Activated T-helper 2 cell treated with anti-CD3 and anti-CD28 coated beads, Interferon-gamma antibody, Interleukin-2, Interleukin-4, amounts not matched to agents 10 μg/mL and 5 μg/mL and 100 μg/mL, durations not matched to agents 14 hours and 24 hours and 36 hours (primary cell): Measurements from ENCODE around the gene TMEM273. TPM values are rescaled to one million over a fixed set of nuclear protein-coding genes. Genes with fewer than 3 reads are reported as not detected.

Experiments used
- DNase-seq: peaks from one replicate; pipeline ENCODE4 v3.0.0; 2021; ENCODE audit warnings: low spot score
- H3K27ac Mint-ChIP-seq: one replicate; pipeline ENCODE4 v1.8.0; 2021; ENCODE audit warnings: mixed read lengths
- H3K27me3 Mint-ChIP-seq: one replicate; pipeline ENCODE4 v1.8.0; 2021; ENCODE audit warnings: low read depth, mixed read lengths
- H3K36me3 Mint-ChIP-seq: one replicate; pipeline ENCODE4 v1.8.0; 2021; ENCODE audit warnings: low read depth, mixed read lengths
- H3K4me1 Mint-ChIP-seq: one replicate; pipeline ENCODE4 v1.8.0; 2021; ENCODE audit warnings: low read depth, mixed read lengths
- H3K4me3 Mint-ChIP-seq: one replicate; pipeline ENCODE4 v1.8.0; 2021; ENCODE audit warnings: low read depth, mild to moderate bottlenecking, moderate library complexity, mixed read lengths
- H3K9me3 Mint-ChIP-seq: one replicate; pipeline ENCODE4 v1.8.0; 2021; ENCODE audit warnings: mixed read lengths
- intact Hi-C: fragments of 100-400 bp; cut with micrococcal nuclease; formaldehyde crosslinking; loops from one replicate; pipeline ENCODE4 v1.15.1; 2023
- total RNA-seq: library from RNA; stranded (reverse); gene quantifications from 2 replicates; pipeline ENCODE4 v1.2.3, GENCODE V29; 2022

The TMEM273 gene
- total RNA-seq, 1 donor from 2014 or later = 58.4 TPM

DNA sequence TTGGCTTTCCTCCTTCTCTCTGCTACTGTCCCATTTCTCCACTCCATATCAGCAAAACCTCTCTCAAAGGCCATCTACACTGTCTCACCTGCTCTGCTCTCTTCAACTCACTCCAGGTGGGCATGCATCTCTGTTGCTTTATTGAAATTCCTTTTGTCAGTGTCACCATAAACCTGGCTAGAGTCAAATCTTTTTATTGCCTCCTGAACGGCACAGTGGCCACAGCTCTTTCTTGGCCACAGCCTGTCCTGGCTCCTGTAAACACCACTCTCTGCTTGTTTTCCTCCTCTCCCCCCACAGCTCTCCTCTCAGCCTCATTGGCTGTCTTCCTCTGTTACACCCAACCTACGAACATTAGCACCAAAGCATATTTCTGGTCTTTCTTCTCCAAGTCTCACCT is 31.1 kb upstream of the TMEM273 start:
- Mint-ChIP-seq H3K9me3 (no peaks in the 10 kb centered on the region), H3K36me3 (no peaks in the 10 kb centered on the region), H3K4me3 (no peak overlapping the region), H3K4me1 (peaks cover 7% of the 10 kb centered on the region), H3K27me3 (peaks cover 35% of the 10 kb centered on the region), H3K27ac (no peak overlapping the region)
- no peak for DNase-seq
- intact Hi-C loops = no loop called here

DNA sequence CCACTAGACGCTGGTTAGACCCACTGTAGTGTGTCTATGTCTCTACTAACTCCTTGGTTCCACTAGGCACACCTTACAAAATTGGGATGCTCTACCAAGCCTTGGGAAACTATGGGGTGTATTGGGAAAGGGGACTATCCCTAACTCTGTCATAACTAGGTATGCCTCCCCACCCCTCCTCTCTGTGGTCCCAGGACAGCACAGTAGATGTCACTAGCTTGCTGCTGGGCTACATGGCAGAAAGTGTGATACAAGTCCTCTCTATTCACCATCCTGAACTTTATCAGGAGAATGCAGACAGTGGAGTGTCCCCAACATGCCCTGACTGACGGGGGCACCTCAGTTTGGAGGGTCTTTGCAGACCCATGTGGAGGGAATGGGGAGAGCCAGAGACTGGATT is 30.3 kb upstream of the TMEM273 start:
- Mint-ChIP-seq H3K4me3 (no peak overlapping the region), H3K36me3 (no peaks in the 10 kb centered on the region), H3K27ac (no peak overlapping the region), H3K9me3 (no peaks in the 10 kb centered on the region), H3K4me1 (peaks cover 7% of the 10 kb centered on the region), H3K27me3 (peaks cover 43% of the 10 kb centered on the region)
- DNase-seq = no peak
- intact Hi-C loops = no loop called here

DNA sequence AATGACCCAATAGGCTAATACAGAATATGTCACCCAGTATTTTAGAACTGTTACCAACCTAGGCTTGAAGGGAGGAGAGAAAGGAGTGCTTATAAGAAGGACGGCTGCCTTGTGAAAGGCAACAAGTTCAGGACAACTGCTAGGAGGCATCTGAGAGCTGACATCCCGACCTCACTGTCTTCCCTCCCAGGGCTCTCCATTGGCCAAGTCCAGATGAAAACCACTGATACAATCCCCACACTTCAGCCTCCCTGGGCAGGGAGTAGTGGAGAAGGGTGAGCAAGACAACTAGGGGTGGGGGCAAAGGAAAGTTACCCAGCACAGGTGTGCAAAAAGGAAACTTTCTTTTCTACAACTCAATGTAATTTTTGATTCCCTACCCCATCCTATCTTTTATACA is 29.5 kb upstream of the TMEM273 start:
- Mint-ChIP-seq H3K9me3 (no peaks in the 10 kb centered on the region), H3K27me3 (peaks cover 46% of the 10 kb centered on the region), H3K36me3 (no peaks in the 10 kb centered on the region), H3K4me1 (peaks cover 9% of the 10 kb centered on the region), H3K4me3 (no peak overlapping the region), H3K27ac (no peak overlapping the region)
- intact Hi-C loops = no loop called here
- DNase-seq = no peak

DNA sequence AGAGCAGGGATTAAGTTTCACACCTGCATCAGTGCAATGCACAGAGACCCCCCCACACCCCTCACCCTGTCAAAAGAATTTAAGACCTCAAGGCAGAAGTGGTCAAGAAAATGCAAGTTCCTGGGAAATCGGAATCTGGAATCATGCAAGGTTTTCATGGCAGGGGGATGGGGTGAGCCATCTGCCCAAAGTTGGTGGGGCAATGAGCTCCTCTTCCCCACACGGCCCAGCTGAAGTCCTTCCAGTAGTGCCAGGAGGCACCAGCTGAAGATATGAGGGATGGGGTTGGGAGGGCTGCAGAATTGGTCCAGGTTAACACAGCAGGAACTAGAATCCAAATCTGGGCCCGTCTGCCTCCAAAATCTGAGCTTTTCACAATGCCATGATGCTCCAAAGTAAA is 25.0 kb upstream of the TMEM273 start:
- intact Hi-C loops = no loop called here
- no peak for DNase-seq
- peaks cover 43% of the 10 kb centered on the region for H3K27me3 Mint-ChIP-seq
- H3K4me1 Mint-ChIP-seq = peaks cover 9% of the 10 kb centered on the region
- H3K36me3 Mint-ChIP-seq = no peaks in the 10 kb centered on the region
- H3K4me3 Mint-ChIP-seq = no peak overlapping the region
- H3K27ac Mint-ChIP-seq = no peak overlapping the region
- no peaks in the 10 kb centered on the region for H3K9me3 Mint-ChIP-seq

DNA sequence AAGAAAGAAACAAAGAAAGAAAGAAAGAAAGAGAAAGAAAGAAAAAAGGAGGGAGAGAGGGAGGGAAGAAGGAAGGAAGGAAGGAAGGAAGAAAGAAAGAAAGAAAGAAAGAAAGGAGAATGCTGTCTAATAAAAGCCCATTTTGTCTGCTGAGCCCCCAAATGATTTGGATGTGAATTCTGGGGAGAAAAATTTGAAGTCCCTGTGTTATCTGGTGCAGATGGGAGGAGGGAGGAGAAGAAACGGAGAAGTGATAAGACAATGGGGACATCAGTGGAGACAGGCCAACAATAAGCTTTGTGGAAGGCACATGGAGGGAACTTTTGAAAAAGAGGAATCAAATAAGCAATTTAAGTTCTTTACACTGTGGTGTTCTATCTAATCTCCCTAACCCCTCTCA is 24.6 kb upstream of the TMEM273 start:
- H3K27me3 Mint-ChIP-seq = peaks cover 46% of the 10 kb centered on the region
- H3K27ac Mint-ChIP-seq = no peak overlapping the region
- H3K36me3 Mint-ChIP-seq = no peaks in the 10 kb centered on the region
- intact Hi-C loops = no loop called here
- H3K9me3 Mint-ChIP-seq = no peaks in the 10 kb centered on the region
- peaks cover 9% of the 10 kb centered on the region for H3K4me1 Mint-ChIP-seq
- no peak overlapping the region for H3K4me3 Mint-ChIP-seq
- DNase-seq = no peak

DNA sequence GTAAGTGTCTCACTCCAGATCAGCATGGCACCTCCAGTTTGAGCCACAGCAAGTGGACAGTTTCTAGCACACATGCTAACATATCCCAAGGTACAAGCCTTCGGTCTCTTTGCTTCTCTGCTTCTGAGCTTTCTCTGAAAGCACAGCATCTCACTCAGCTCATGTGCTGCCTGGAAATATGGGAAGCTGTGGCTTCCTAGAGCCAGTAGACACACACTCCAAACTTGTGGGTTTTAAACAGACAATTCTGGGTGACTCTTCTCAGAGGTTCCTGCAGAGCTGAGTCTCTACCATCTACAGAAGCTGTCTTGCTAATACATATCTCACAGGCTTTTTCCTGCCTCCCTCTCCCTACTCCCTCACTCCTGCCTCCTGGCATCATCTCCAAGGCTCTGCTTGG is 23.9 kb upstream of the TMEM273 start:
- intact Hi-C loops = no loop called here
- H3K27ac Mint-ChIP-seq = no peak overlapping the region
- peaks cover 9% of the 10 kb centered on the region for H3K4me1 Mint-ChIP-seq
- DNase-seq = no peak
- peaks cover 41% of the 10 kb centered on the region for H3K27me3 Mint-ChIP-seq
- no peaks in the 10 kb centered on the region for H3K36me3 Mint-ChIP-seq
- no peaks in the 10 kb centered on the region for H3K9me3 Mint-ChIP-seq
- no peak overlapping the region for H3K4me3 Mint-ChIP-seq

DNA sequence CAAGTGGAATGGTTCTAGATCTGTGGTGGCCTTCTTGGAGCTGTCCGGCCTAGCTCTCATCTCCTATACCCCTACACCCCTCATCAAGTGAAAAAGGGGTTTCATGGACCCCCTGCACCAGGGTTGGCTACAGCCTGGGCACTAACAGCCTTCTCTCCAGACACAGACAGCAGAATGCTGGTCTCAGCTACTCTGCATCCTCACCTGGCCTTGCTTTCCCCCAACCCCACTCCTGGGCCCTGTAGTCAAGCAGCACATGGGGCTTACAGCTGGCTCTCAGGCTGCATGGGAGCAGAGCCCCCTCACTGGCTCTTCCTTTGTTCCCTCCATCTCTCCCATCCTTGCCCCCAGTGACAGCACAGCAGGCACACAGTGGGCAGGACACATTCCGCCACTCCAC is 20.8 kb upstream of the TMEM273 start:
- Mint-ChIP-seq H3K4me3 (no peak overlapping the region), H3K36me3 (no peaks in the 10 kb centered on the region), H3K9me3 (peaks cover 5% of the 10 kb centered on the region), H3K4me1 (peaks cover 3% of the 10 kb centered on the region), H3K27me3 (peaks cover 41% of the 10 kb centered on the region), H3K27ac (no peak overlapping the region)
- intact Hi-C loops = no loop called here
- no peak for DNase-seq

DNA sequence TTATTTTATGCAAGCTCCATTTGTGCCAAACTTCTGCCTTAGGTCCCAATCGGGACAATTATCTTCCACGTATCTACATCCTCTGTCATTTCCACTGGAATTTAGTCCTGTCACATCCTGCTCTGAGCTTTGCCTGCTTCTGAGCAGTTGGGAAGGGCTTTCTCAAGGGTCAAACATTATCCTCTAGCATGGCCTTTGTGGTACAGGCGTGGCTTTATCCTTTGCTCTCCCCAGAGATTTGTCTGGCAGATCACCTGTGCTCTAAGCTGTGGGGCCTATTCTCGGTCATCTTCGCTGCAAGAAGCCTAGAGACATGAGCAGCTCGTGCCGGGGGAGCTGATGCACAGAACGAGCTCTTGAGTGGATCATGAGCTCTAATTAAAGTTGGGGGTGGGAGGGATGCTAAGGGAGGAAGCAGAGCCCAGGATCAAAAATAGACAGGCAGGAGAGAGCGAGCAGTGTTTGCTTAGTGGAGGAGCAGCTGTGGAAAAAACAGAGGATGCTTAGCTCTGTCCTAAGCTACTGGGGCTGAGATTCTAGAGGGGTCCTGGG is 19.8 kb upstream of the TMEM273 start:
- Mint-ChIP-seq H3K9me3 (peaks cover 8% of the 10 kb centered on the region), H3K36me3 (no peaks in the 10 kb centered on the region), H3K4me1 (peaks cover 3% of the 10 kb centered on the region), H3K27ac (no peak overlapping the region), H3K27me3 (peaks cover 45% of the 10 kb centered on the region), H3K4me3 (no peak overlapping the region)
- no peak for DNase-seq
- intact Hi-C loops = no loop called here

DNA sequence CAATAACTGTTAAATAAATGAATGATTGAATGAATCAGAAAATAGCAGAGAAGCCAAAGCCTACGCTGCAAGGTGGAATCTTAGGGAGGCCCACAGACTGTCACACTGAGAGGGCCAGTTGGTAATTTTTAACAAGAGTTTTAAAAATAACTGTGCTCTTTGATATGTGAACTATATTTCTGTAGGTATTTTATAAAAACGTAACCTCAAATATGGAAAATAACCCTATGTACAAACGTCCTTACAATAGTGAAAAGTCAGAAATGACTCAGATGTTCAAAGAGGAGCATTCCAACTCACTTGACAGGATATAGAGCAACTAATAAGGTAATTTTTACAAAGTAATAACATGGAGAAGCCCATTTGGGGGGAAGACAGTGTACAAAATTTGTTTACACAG is 18.9 kb upstream of the TMEM273 start:
- H3K4me3 Mint-ChIP-seq = no peak overlapping the region
- peaks cover 8% of the 10 kb centered on the region for H3K9me3 Mint-ChIP-seq
- no peak for DNase-seq
- H3K27me3 Mint-ChIP-seq = peaks cover 44% of the 10 kb centered on the region
- H3K27ac Mint-ChIP-seq = no peak overlapping the region
- intact Hi-C loops = no loop called here
- H3K4me1 Mint-ChIP-seq = peaks cover 1% of the 10 kb centered on the region
- no peaks in the 10 kb centered on the region for H3K36me3 Mint-ChIP-seq

DNA sequence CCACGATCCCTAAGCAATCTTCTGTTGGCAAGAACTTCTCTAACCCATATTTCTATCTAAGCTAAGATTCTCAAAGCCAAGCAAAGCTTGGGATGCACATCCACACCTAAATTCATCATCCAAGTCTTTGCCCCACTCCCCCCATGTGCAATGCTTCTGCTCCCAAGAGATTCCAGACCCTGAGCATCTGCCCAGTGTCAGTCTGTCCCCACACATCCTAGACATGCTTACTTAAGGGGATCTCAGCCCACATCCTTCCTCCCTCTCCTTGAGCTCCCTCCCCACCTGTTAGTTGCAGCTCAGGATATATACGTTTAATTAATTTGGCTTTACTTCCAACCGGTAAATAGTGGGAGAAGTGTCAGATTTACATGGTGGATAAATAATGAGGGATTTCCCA is 17.0 kb upstream of the TMEM273 start:
- intact Hi-C loops = no loop called here
- Mint-ChIP-seq H3K27ac (no peak overlapping the region), H3K4me3 (no peak overlapping the region), H3K9me3 (peaks cover 8% of the 10 kb centered on the region), H3K36me3 (no peaks in the 10 kb centered on the region), H3K4me1 (peaks cover 1% of the 10 kb centered on the region), H3K27me3 (peaks cover 45% of the 10 kb centered on the region)
- DNase-seq = no peak

DNA sequence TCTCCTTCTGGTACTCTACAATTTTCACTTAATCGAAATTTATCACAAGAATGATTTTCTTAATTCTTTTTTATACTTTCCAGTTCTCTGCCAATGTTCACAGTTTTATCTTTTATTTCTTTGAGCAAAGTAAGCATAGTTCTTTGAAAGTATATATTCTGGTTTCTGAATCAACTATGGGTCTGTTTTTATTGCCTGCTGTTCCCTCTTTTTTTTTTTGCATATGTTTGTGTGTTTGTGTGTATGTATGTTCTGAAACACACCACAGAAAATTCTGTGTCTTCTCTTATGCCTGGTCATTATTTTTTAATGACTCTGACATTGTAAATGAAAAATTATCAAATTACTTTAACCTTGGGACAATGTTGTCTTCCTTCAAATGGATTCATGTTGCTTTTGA is 15.9 kb upstream of the TMEM273 start:
- peaks cover 1% of the 10 kb centered on the region for H3K4me1 Mint-ChIP-seq
- no peak overlapping the region for H3K4me3 Mint-ChIP-seq
- H3K36me3 Mint-ChIP-seq = no peaks in the 10 kb centered on the region
- H3K27ac Mint-ChIP-seq = no peak overlapping the region
- H3K27me3 Mint-ChIP-seq = peaks cover 56% of the 10 kb centered on the region
- H3K9me3 Mint-ChIP-seq = peaks cover 8% of the 10 kb centered on the region
- intact Hi-C loops = no loop called here
- no peak for DNase-seq

DNA sequence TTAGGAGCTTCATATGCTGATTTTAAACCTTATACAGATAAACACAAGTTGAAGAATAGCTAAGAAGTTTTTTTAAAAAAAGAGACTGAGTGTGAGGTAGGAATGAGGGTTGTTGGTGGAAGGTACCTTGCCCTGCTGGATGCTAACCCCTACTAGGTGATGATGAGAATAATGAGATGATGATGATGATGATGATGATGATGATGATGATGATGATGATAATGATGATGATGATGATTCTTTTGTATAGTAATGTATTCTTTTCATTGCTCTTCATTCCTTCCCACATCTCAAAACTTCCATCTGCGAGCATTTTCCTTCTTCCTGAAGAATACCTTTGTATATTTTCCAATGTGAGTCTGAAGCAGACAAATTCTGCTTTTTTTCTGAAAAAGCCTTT is 14.1 kb upstream of the TMEM273 start:
- H3K36me3 Mint-ChIP-seq = no peaks in the 10 kb centered on the region
- peaks cover 1% of the 10 kb centered on the region for H3K4me1 Mint-ChIP-seq
- no peak for DNase-seq
- peaks cover 68% of the 10 kb centered on the region for H3K27me3 Mint-ChIP-seq
- no peak overlapping the region for H3K4me3 Mint-ChIP-seq
- no peak overlapping the region for H3K27ac Mint-ChIP-seq
- H3K9me3 Mint-ChIP-seq = peaks cover 8% of the 10 kb centered on the region
- intact Hi-C loops = no loop called here

DNA sequence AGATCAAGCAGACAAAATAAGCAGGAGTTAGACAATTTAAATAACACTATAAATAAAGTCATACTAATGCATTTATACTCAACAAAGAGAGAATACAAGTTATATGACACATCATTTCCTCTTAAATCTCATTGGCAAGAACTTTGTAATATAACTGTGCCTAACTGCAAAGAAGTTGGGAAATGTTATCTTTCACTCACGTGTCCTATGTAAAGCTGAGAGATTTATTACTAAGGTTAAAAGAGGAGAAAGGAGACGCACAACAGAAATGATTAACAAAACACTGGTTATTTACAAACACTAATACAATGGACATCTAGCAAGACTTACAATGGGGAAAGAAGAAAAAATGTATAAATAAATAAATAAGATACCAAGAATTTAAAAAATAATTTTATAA is 12.7 kb upstream of the TMEM273 start:
- Mint-ChIP-seq H3K27me3 (peaks cover 72% of the 10 kb centered on the region), H3K36me3 (no peaks in the 10 kb centered on the region), H3K9me3 (peaks cover 8% of the 10 kb centered on the region), H3K4me3 (no peak overlapping the region), H3K27ac (no peak overlapping the region), H3K4me1 (no peaks in the 10 kb centered on the region)
- DNase-seq = no peak
- intact Hi-C loops = no loop called here

DNA sequence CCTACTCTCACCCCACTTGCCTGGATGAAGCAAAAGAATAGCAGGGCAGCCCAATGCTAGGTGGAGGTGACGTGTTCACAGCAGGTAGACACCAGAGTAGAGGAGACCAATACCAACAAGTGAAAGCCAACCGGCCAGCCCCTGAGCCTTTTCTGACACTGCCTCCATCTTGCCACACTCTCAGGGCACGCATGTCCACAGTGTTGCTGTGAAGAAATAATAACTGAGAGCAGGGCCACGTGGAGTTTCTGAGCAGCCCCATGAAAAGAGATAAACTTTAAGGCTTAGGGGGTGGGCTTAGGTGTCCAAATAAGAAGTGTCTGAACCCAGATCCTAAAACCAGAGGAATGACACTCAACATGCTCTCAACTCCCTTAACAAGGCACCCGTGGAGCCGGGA is 9.0 kb upstream of the TMEM273 start:
- Mint-ChIP-seq H3K9me3 (peaks cover 4% of the 10 kb centered on the region), H3K36me3 (no peaks in the 10 kb centered on the region), H3K4me1 (peaks cover 12% of the 10 kb centered on the region), H3K27me3 (peaks cover 42% of the 10 kb centered on the region), H3K4me3 (no peak overlapping the region), H3K27ac (no peak overlapping the region)
- no peak for DNase-seq
- intact Hi-C loops = no loop called here
